Lower leg skin (tissue), 3 donors: ENCODE data around the gene ASPSCR1.

Source experiments
- CTCF ChIP-seq, 3 donors: fragments of 450-650 bp; IDR thresholded peaks; one replicate each; pipeline ENCODE4 v1.5.1; 2016; ENCODE audit warnings: antibody characterized with exemption in 3 of 3, mild to moderate bottlenecking in 3 of 3, moderate library complexity in 2 of 3
- POLR2A ChIP-seq, 2 donors: fragments of 450-650 bp; IDR thresholded peaks; one replicate each; pipeline ENCODE4 v1.6.1; 2016 to 2017; ENCODE audit warnings: antibody characterized with exemption in 2 of 2, mild to moderate bottlenecking in 1 of 2, moderate library complexity in 1 of 2

- TF ChIP-seq CTCF (IDR thresholded peaks at IDR 0.05) (no peak), POLR2A (IDR thresholded peaks at IDR 0.05) (no peak)
These were observed 45.0 kb upstream of the ASPSCR1 start for GRCh38 chr17:81932333-81932983.
